ENCODE results near the gene PECR.

DNA sequence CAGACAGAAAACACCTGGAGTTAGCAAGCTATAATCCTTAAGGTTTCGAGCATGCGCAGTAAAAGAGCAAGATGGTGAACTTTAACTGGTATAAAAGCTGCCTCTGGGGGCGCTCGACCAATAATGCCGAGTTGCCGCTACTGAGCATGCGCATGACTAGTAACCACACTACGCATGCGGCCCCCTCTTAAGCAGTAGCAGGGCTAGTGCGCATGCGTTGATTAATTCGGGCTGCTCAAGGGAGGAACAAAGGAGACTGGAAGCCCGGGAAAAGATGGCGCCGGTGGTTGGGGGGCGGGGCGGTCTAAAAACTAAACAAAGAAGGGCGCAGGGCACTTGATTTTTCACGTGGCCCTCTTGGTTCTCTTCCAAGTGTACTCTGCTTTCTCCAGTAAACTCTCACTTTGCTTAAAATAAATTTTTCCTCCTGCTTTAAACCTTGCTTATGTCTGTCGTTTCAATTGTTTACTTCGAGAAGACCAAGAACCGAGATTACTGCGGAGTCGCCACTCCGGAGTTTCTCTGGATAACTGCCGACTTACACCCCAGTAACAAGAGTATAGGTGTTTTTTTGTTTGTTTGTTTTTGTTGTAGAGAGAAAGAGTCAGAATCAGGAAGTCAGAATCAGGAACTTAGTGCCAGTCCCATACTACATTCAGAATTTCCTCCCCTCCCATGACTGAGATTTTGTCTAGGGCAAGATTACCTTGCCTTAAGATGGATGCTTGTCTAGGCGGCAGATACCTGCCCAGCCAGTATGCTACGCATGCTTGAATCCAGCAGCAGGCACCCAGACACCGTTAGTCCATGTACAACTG lies 33.3 kb upstream of the PECR start:
- TF ChIP-seq, protein P1, sequence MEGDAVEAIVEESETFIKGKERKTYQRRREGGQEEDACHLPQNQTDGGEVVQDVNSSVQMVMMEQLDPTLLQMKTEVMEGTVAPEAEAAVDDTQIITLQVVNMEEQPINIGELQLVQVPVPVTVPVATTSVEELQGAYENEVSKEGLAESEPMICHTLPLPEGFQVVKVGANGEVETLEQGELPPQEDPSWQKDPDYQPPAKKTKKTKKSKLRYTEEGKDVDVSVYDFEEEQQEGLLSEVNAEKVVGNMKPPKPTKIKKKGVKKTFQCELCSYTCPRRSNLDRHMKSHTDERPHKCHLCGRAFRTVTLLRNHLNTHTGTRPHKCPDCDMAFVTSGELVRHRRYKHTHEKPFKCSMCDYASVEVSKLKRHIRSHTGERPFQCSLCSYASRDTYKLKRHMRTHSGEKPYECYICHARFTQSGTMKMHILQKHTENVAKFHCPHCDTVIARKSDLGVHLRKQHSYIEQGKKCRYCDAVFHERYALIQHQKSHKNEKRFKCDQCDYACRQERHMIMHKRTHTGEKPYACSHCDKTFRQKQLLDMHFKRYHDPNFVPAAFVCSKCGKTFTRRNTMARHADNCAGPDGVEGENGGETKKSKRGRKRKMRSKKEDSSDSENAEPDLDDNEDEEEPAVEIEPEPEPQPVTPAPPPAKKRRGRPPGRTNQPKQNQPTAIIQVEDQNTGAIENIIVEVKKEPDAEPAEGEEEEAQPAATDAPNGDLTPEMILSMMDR (IDR thresholded peaks at IDR 0.05), result peak; percentile 88
- no peak for TF ChIP-seq EZH2 (IDR thresholded peaks at IDR 0.05; ENCODE audit: borderline replicate concordance, insufficient read depth, low read depth, low read length, poor library complexity, severe bottlenecking)

All from B cell (primary cell).